HUES48 (cell line): ENCODE results near the gene CGB1.

Experiments used
- H3K27ac ChIP-seq: one replicate; pipeline ENCODE4 v1.7.0; 2013; ENCODE audit warnings: low read depth, low read length, inconsistent platforms
- H3K27me3 ChIP-seq: 2 replicates; pipeline ENCODE4 v1.6.1; 2013; ENCODE audit warnings: mild to moderate bottlenecking, low read length; ENCODE audit not compliant: control insufficient read depth, insufficient read depth
- H3K36me3 ChIP-seq: 2 replicates; pipeline ENCODE4 v1.6.1; 2013; ENCODE audit warnings: low read length; ENCODE audit not compliant: control insufficient read depth, insufficient read depth
- H3K4me1 ChIP-seq: 2 replicates; pipeline ENCODE4 v1.6.1; 2013; ENCODE audit warnings: mild to moderate bottlenecking, low read length; ENCODE audit not compliant: control insufficient read depth, insufficient read depth
- H3K4me3 ChIP-seq: 2 replicates; pipeline ENCODE4 v1.5.1; 2013; ENCODE audit warnings: mild to moderate bottlenecking, low read depth, low read length
- H3K9ac ChIP-seq: 2 replicates; pipeline ENCODE4 v1.6.1; 2013; ENCODE audit warnings: mild to moderate bottlenecking, low read depth, low read length, moderate library complexity
- H3K9me3 ChIP-seq: 2 replicates; pipeline ENCODE4 v1.6.1; 2013; ENCODE audit warnings: low read length; ENCODE audit not compliant: control insufficient read depth, insufficient read depth

Gene CGB1

DNA sequence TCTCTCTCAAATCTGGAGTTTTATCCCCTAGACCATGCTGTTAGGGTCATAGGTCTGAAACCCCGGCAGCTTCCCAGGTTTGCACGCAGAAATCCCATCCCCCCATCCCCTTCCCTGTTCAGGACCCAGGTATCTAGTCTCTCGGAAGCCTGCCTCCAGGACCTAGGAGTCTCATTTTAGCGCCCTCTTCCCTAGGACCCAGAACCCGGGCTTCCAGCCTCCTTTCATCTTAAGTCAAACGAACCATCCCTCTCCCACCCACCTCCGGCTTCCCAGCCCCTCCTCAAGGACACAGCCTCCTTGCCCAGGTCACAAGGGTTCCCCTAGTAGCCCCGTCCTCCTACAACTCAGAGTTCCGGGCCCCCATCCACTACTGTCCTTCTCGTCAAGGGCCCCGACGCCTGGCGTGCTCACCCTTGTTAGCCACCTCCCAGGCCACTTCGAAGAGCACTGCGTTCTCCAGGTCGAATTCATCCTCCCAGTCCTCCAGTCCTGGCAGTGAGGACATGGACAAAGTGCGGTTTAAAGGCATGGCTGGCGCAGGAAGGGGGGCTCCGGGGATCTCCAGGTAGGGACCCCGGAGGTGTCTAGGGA lies 44.0 kb downstream of the CGB1 start:
- H3K27ac ChIP-seq: peak overlapping the region; percentile 85

GRCh38 chr19:48991873-48992580 lies 44.7 kb downstream of the CGB1 start:
- H3K9me3 ChIP-seq: no peaks in the 10 kb centered on the region
- peak overlapping the region; percentile 85 for H3K27ac ChIP-seq
- H3K36me3 ChIP-seq: peaks cover 26% of the 10 kb centered on the region
- H3K4me3 ChIP-seq: peak overlapping the region; percentile 79
- peak overlapping the region; percentile 33; the same call in 1 of the 2 replicates for H3K9ac ChIP-seq
- no peaks in the 10 kb centered on the region for H3K27me3 ChIP-seq
- H3K4me1 ChIP-seq: peaks cover 7% of the 10 kb centered on the region; the same call in 1 of the 2 replicates

More for the DNA sequence above, 44.0 kb downstream of the CGB1 start:
- Histone ChIP-seq H3K9me3 (no peaks in the 10 kb centered on the region), H3K4me3 (peak overlapping the region; percentile 79), H3K36me3 (peaks cover 23% of the 10 kb centered on the region), H3K27me3 (no peaks in the 10 kb centered on the region), H3K4me1 (peaks cover 7% of the 10 kb centered on the region; the same call in 1 of the 2 replicates), H3K9ac (peak overlapping the region; percentile 58; the same call in 1 of the 2 replicates)

- H3K9ac ChIP-seq: no peak overlapping the region
These were observed 45.6 kb downstream of the CGB1 start for GRCh38 chr19:48991011-48991609.

DNA sequence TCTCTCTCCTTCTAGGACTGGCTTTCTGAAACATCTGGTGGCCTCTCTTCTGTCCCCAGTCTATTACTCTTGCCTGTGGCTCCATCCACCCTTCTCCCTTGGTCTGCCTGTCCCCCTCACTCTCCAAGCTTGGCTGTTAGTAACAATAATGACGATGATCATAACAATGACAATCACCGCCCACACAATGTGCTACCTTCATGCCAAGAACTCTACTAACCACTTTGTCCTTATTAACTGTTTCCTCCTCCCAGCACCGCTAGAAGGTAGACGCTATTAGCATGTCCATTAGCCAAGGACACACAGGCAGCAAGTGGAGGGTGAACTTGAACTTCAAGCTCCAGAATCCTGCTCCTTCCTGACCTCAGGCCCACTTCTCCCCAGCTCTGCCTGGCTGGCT lies 46.3 kb downstream of the CGB1 start:
- Histone ChIP-seq H3K4me1 (peaks cover 7% of the 10 kb centered on the region; the same call in 1 of the 2 replicates), H3K27ac (no peak overlapping the region), H3K36me3 (peaks cover 42% of the 10 kb centered on the region), H3K27me3 (no peaks in the 10 kb centered on the region), H3K9me3 (no peaks in the 10 kb centered on the region), H3K4me3 (no peak overlapping the region), H3K9ac (no peak overlapping the region)

More at GRCh38 chr19:48991011-48991609, 45.6 kb downstream of the CGB1 start:
- Histone ChIP-seq H3K36me3 (peaks cover 35% of the 10 kb centered on the region), H3K9me3 (no peaks in the 10 kb centered on the region), H3K27me3 (no peaks in the 10 kb centered on the region), H3K4me1 (peaks cover 7% of the 10 kb centered on the region; the same call in 1 of the 2 replicates), H3K4me3 (no peak overlapping the region), H3K27ac (no peak overlapping the region)

GRCh38 chr19:48989701-48990291 lies 46.9 kb downstream of the CGB1 start:
- H3K9ac ChIP-seq: no peak overlapping the region
- H3K27me3 ChIP-seq: no peaks in the 10 kb centered on the region
- no peak overlapping the region for H3K27ac ChIP-seq
- peaks cover 48% of the 10 kb centered on the region for H3K36me3 ChIP-seq
- H3K4me1 ChIP-seq: peaks cover 7% of the 10 kb centered on the region; the same call in 1 of the 2 replicates
- no peak overlapping the region for H3K4me3 ChIP-seq
- no peaks in the 10 kb centered on the region for H3K9me3 ChIP-seq

DNA sequence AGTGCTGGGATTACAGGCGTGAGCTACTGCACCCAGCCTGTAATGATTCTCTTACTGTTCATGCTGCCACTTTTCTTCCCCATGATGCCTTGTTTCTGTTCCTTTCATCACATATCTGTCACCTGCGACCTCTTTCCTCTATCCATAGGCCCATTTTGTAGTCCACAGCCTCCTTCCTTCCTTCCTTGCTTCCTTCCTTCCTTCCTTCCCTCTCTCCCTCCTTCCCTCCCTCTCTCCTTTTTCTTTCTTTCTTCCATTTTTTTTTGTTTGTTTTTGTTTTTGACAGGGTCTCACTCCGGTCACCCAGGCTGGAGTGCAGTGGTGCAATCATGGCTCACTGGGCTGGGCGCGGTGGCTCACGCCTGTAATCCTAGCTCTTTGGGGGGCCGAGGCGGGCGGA lies 47.8 kb downstream of the CGB1 start:
- Histone ChIP-seq H3K9ac (no peak overlapping the region), H3K4me3 (no peak overlapping the region), H3K27me3 (no peaks in the 10 kb centered on the region), H3K27ac (no peak overlapping the region), H3K4me1 (peaks cover 7% of the 10 kb centered on the region; the same call in 1 of the 2 replicates), H3K36me3 (peaks cover 49% of the 10 kb centered on the region), H3K9me3 (no peaks in the 10 kb centered on the region)

GRCh38 chr19:48988286-48988685 lies 48.4 kb downstream of the CGB1 start:
- Histone ChIP-seq H3K27me3 (no peaks in the 10 kb centered on the region), H3K4me3 (no peak overlapping the region), H3K4me1 (peaks cover 7% of the 10 kb centered on the region; the same call in 1 of the 2 replicates), H3K36me3 (peaks cover 49% of the 10 kb centered on the region), H3K9ac (no peak overlapping the region), H3K9me3 (no peaks in the 10 kb centered on the region), H3K27ac (no peak overlapping the region)

DNA sequence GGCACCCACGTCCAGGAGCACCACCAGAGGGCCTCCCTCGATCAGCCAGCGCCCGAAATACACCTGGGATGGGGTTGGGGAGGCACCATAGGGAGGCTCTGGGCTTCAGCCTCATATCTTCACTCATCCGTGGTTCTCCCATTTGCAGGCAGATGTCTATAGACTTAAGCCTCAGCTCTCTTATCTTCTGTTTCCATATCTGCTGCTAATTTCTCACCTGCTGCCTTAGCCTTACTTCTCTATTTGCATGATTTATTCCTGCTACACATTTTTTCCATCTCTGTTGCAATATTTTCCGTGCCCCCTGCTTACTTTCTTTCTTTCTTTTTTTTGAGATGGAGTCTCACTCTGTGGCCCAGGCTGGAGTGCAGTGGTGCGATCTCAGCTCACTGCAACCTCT lies 49.4 kb downstream of the CGB1 start:
- Histone ChIP-seq H3K27me3 (no peaks in the 10 kb centered on the region), H3K36me3 (peaks cover 52% of the 10 kb centered on the region), H3K4me3 (no peak overlapping the region), H3K4me1 (peaks cover 7% of the 10 kb centered on the region; the same call in 1 of the 2 replicates), H3K9me3 (no peaks in the 10 kb centered on the region), H3K27ac (no peak overlapping the region), H3K9ac (no peak overlapping the region)

- no peak overlapping the region for H3K4me3 ChIP-seq
- no peak overlapping the region for H3K9ac ChIP-seq
- no peak overlapping the region for H3K27ac ChIP-seq
- H3K4me1 ChIP-seq: no peaks in the 10 kb centered on the region
- H3K36me3 ChIP-seq: peaks cover 61% of the 10 kb centered on the region
- H3K27me3 ChIP-seq: no peaks in the 10 kb centered on the region
- H3K9me3 ChIP-seq: no peaks in the 10 kb centered on the region
These were observed 50.5 kb downstream of the CGB1 start for GRCh38 chr19:48986211-48986610.

- Histone ChIP-seq H3K27me3 (no peaks in the 10 kb centered on the region), H3K4me3 (no peak overlapping the region), H3K4me1 (no peaks in the 10 kb centered on the region), H3K27ac (no peak overlapping the region), H3K9me3 (no peaks in the 10 kb centered on the region), H3K9ac (no peak overlapping the region), H3K36me3 (peaks cover 58% of the 10 kb centered on the region)
These were observed 51.0 kb downstream of the CGB1 start for GRCh38 chr19:48985711-48986110.
